ENCODE data around the gene AP2B1. TPM values are rescaled to one million over a fixed set of nuclear protein-coding genes. Genes with fewer than 3 reads are reported as not detected.

The AP2B1 gene
- total RNA-seq, 1 experiment from 2014 or later: 126 TPM

DNA sequence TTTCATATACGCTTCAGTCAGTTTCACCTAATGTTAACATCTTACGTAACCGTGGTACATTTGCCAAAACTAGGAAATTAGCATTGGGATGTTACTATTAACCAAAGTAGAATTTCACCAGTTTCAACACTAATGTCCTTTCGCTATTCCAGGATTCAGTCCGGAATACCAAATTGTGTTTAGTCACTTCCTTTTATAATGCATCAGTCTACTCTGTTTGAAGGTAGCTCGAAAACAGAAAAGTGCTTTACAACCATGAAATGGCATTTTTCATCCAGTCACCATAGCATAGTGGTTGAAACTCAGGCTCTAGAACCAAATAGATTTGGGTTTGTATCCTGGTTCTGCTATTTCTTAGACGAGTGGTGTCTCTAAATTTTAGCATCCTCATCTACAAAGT, 29.4 kb downstream of the AP2B1 start:
- no peak for DNase-seq (ENCODE audit: low spot score)
- in situ Hi-C loops (cut with HindIII; ENCODE audit: low sequenced_read_pairs): no loop called here

DNA sequence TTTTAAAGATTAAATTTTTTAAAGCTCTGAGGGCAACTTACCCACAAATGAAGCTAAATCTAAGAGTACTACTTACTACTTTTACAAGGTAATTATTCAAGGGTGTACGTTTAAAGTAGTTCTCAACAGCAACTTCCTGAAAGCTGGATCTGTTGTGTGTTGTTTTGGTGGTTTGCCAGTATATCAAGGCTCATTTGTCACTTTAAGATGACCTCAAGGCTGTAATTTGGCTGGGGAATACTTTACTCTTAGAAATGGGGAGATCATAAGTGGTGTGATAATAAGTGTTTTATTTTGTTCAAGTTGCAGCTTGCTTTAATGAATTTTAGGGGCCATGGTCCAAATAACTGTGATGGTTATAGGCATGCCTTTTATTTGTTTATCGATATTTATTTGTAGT, 30.4 kb downstream of the AP2B1 start:
- no peak for DNase-seq (ENCODE audit: low spot score)
- in situ Hi-C loops (cut with HindIII; ENCODE audit: low sequenced_read_pairs): no loop called here

DNA sequence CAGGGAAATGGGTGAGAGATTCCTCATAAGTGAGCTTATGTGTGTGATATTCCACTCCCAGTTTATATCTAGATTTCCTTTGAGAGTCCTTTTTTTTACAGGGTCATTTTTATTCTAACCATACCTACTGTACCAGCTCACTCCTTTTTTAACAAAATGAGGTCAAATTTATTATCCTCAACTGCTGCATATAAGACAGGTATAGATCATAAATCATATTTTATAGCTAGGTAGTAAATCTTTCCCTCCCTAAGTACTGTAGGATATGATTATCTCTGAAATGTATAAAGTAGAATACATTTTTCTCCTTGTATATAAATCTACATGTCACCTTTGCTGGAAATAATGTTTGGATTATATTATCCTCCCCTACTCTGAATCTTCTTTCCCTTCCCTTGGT, 31.5 kb downstream of the AP2B1 start:
- in situ Hi-C loops (cut with HindIII; ENCODE audit: low sequenced_read_pairs): no loop called here

DNA sequence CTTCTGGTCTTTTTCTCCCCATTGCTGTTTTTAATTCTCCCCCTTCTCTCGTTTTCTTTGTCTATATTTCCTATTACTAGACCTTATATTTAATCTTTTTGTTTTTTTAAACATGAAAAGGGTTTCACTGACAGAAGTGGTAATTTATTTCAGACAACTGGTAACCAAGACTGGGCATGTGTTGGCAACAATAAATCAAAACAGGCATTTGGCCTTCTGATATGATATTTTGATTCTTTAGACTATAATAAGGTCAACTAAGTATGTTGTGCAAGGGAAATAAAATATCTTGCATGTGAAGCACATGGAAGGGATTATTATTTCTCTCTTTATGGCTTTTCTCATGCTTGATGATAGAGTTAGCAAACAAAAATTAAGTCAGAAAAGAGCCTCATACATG, 34.6 kb downstream of the AP2B1 start:
- in situ Hi-C loops (cut with HindIII; ENCODE audit: low sequenced_read_pairs): no loop called here
- no peak for DNase-seq (ENCODE audit: low spot score)

More for the DNA sequence above, 31.5 kb downstream of the AP2B1 start:
- DNase-seq (ENCODE audit: low spot score): no peak

DNA sequence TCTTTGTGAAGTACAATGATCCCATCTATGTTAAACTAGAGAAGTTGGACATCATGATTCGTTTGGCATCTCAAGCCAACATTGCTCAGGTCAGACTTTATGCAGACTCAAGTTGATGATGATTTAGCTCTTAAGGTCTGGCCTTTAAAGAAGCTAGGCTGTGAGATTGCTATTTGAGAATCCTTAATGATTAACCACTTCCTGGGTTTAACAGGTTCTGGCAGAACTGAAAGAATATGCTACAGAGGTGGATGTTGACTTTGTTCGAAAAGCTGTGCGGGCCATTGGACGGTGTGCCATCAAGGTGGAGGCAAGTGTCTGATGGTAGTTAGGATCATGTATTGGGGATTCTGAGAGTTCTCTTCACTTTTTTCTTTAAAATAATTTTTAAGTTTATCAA, 40.3 kb downstream of the AP2B1 start:
- in situ Hi-C loops (cut with HindIII; ENCODE audit: low sequenced_read_pairs): no loop called here
- no peak for DNase-seq (ENCODE audit: low spot score)

DNA sequence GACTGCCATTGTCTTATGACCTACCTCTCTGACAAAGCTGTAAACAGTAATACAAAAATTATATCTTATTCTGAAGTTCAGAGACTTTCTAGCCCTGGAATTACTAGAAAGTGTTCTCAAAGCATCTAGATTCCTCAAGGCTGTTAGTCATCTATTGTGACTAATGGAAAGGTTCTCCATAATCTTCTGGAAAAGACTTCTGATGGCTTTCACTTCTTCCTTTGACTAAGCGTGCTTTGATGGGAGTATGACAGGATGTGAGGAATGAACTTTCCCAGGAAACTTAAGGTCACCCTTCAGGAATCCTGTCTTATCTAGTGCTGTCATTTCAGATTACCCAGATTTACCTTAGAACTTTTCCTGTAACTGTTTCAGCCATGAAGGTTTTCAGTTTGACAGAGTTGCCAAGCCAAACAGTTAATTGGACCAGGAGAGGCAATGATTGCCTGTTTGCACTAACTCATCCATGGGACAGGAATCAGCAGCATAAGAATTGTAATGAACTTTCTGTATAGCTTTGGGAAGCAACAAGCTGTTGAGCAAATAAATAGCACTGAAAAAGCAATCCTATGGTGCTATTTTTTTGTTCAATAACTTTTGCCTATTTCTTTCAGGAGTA, 43.5 kb downstream of the AP2B1 start:
- DNase-seq (ENCODE audit: low spot score): no peak
- in situ Hi-C loops (cut with HindIII; ENCODE audit: low sequenced_read_pairs): no loop called here

DNA sequence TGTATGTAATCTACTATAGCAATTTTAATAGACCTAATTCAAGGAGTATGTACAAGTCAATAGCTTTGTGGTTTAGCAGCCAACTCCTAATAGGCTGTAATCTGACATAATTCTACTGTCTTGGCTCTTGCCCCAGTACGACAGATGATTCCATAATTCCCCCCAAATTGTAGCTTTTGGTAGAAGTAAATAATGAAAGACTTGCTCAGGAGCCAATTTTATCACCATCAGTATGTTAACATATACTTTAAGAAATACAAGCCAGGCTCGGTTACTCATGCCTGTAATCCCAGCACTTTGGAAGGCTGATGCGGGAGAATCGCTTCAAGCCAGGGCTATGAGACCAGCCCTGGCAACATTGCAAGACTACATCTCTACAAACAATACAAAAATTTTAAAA, 53.9 kb downstream of the AP2B1 start:
- DNase-seq (ENCODE audit: low spot score): no peak

DNA sequence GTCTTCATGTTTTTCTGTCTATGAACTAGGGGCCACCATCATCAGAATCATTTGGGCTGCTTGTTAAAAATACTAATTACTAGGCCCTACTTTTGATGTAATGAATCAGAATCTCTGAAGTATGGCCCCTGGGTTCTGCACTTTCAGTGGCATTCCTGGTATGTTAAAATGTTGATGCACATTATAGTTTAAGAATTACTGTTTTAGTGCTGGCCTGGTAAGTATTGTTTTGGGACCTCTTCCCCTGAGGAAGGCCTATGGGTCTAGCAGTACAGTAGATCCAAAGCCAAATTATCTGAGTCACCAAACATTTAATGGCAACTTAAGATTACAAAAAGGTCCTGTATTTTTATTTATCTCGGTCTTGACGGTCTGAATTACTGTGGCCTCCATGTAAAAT, 58.8 kb downstream of the AP2B1 start:
- DNase-seq (ENCODE audit: low spot score): no peak
- in situ Hi-C loops (cut with HindIII; ENCODE audit: low sequenced_read_pairs): no loop called here

More for the DNA sequence above, 53.9 kb downstream of the AP2B1 start:
- in situ Hi-C loops (cut with HindIII; ENCODE audit: low sequenced_read_pairs): no loop called here

DNA sequence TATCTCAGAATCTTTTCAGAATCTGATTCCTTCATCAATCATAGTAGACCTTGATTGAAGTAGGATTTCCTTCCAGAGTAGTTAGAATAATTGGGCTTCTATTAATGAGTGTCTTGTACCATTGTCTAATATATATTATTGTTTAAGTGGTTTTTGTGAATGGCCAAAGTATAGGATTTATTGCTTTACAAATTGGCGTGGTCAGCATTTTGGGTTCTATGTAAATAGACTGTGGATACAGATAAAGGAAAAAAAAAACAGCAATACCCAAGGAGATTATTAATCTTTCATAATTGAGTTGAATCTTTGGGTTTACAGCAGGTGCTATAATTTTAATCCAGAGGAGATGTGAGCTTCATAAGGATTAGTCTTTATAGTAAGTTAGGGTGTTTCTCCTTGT, 64.3 kb downstream of the AP2B1 start:
- in situ Hi-C loops (cut with HindIII; ENCODE audit: low sequenced_read_pairs): no loop called here
- no peak for DNase-seq (ENCODE audit: low spot score)

DNA sequence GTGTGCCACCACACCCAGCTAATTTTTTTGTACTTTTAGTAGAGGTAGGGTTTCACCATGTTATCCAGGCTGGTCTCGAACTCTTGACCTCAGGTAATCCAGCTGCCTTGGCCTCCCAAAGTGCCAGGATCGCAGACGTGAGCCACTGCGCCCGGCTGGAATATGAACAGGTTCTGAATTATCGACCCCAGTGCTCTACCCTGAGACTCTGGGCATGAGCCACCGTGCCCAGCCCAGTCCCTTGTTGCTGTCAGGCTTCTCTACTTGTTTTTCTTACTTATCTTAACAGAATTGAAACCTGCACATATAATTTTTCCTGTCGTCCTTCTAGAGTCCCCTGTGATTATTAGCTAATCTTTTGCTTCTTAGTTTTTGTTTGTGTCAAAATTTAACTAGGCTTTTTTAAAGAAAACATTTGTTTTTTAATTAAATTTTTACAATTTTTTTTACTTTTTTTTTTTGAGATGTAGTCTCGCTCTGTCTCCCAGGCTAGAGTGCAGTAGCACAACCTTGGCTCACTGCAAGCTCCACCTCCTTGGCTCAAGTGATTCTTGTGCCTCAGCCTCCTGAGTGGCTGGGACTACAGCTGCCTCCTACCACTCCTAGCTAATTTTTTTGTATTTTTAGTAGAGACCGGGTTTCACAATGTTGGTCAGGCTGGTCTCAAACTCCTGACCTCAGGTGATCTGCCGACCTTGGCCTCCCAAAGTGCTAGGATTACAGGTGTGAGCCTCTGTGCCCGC, 66.7 kb downstream of the AP2B1 start:
- no peak for DNase-seq (ENCODE audit: low spot score)
- in situ Hi-C loops (cut with HindIII; ENCODE audit: low sequenced_read_pairs): no loop called here

DNA sequence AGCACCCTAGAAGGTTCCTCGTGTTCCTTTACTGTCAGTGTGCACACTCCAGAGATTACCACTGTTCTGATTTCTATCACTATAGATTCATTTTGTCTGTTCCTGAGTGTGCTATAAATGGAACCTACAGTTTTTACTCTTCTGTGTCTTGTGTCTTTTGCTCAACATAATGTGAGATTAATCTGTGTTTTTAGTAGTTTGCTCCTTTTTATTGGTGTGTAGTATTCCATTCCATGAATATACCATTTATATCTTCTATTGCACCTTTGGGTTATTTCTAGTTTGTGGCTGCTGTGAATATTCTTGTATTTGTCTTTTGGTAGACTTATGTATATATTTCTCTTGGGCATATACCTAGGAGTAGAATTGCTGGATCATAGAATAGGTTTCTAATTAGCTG, 68.2 kb downstream of the AP2B1 start:
- in situ Hi-C loops (cut with HindIII; ENCODE audit: low sequenced_read_pairs): no loop called here
- DNase-seq (ENCODE audit: low spot score): no peak

DNA sequence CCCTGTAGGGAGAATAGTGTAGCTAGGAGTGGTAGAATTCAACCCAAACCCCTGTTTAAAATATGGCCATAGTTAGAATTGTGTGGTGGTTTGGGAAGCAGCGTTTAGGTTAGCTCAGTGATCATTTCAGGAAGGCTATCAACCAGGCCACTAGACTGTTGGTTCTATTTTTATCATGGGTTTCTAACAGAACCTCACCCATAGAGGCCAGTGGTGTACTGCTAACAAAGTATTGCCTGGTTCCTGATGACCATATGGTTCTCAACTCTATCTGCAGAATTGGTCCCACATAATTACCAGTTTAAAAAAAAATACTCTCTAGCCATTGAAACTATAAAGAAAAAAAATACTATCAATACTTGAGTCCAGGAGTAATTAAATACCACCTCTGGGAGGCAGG, 73.8 kb downstream of the AP2B1 start:
- in situ Hi-C loops (cut with HindIII; ENCODE audit: low sequenced_read_pairs): no loop called here
- peak; percentile 12 for DNase-seq (ENCODE audit: low spot score)

DNA sequence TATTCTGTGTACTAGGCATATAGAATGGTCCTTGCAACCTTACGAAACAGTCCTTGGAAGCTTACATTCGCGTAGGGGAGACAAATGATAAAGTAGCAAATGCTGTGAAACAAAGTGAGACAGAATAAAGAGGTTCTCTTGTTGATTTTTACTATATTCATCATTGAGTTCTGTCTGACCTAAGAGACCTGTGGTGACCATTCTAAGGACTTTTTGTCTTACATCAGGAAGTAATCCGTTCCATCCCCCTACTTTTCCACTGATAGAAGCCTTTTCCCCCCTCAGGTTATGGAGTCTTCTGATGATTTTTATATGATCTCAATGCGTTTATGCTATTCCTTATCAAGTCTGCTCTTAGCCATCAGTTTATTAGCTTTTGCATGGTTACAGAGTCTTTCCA, 77.6 kb downstream of the AP2B1 start:
- DNase-seq (ENCODE audit: low spot score): no peak

DNA sequence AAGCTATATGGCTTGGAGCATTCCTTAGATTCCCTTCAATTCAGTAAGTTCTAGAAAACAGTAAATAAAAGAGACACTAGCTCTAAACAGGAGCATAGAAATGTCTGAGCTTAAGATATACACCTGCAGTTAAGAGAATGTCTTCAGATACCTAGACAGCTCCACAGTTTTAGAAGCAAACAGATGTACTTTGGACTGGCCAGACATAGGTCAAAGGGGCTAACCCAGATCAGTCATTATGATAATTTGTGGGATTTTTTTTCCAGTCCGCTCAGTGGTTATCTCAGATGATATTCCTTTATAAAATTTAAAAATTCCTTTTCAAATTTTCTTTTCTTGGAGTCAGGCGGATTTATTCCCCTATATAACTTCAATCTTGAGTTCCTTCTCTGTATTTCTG, 78.5 kb downstream of the AP2B1 start:
- in situ Hi-C loops (cut with HindIII; ENCODE audit: low sequenced_read_pairs): no loop called here
- no peak for DNase-seq (ENCODE audit: low spot score)

More for the DNA sequence above, 77.6 kb downstream of the AP2B1 start:
- in situ Hi-C loops (cut with HindIII; ENCODE audit: low sequenced_read_pairs): no loop called here

DNA sequence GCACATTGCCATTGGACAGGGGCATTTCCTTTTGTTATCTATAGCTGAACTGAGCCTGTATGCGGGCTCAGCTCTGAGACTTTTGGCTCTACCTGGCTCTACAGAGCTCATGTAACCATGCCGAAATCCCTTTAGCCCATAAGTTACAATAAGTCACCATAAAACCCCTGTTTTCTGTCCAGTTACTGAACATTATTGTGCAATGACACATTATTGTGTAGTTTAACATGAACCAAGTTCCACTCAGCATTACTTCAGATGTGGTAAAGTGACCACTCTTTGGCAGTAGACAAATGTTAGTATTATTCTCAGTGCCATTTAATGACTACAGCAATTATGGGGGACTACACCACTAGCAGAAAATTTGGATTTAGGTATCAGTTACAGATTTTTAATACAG, 78.9 kb downstream of the AP2B1 start:
- DNase-seq (ENCODE audit: low spot score): no peak
- in situ Hi-C loops (cut with HindIII; ENCODE audit: low sequenced_read_pairs): no loop called here

DNA sequence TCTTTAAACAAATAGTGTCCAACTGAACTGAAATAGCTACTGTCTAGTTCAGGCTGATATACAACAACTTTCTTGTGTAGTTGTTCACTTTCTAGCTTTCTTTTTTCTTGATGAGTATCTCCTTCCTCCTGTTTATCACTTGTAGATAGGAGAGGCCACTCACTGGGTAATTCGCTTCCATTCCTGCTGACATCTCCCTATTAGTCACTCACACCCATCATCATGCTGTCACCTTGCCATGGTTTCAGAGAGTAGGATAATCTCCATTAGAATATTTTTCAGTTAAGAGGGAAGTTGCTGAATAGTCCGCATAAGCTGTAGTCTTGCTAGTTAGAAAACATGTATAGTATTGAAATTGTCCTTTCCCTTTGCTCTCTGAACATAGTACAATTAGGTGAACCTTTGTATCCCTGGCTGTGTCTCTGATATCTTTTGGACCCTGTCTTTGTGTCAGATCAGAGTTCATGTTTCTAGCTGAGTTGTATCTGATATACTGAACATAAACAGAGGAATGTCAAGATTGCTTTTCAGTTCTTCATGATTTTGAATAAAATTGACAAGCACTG, 79.9 kb downstream of the AP2B1 start:
- DNase-seq (ENCODE audit: low spot score): no peak
- in situ Hi-C loops (cut with HindIII; ENCODE audit: low sequenced_read_pairs): no loop called here

DNA sequence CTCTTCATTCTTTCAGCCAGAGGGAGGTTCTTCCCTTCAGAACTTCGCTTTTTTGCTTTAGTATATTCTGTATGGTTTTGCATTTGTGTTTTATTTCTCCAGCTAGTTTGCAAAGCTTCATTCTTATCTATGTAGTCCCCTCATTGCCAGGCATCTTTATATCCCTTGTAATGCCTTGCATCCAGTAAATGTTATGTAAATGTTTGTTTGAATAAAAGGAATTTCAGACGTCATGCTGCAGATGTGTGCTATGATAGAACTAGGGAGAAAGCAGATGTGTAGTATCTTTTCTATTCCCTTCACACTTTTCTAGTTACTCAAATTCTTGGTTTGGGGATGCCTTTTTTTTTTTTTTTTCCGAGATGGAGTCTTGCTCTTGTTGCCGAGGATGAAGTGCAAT, 81.7 kb downstream of the AP2B1 start:
- DNase-seq (ENCODE audit: low spot score): no peak
- in situ Hi-C loops (cut with HindIII; ENCODE audit: low sequenced_read_pairs): no loop called here

DNA sequence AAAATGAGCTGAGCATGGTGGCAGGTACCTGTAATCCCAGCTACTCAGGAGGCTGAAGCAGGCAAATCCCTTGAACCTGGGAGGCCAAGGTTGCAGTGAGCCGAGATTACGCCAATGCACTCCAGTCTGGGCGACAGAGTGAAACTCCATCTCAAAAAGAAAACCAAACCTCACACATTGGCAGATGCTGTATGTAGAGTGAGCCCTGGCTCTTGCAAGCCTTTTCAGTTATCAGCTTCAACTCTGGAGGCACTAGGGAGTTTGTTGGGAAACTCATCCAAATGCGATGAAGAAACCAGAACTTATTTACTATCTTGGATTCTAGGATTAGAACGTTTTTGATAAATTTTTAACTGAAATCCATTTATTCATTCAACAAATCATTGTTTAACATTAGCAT, 87.4 kb downstream of the AP2B1 start:
- DNase-seq (ENCODE audit: low spot score): no peak
- in situ Hi-C loops (cut with HindIII; ENCODE audit: low sequenced_read_pairs): no loop called here

DNA sequence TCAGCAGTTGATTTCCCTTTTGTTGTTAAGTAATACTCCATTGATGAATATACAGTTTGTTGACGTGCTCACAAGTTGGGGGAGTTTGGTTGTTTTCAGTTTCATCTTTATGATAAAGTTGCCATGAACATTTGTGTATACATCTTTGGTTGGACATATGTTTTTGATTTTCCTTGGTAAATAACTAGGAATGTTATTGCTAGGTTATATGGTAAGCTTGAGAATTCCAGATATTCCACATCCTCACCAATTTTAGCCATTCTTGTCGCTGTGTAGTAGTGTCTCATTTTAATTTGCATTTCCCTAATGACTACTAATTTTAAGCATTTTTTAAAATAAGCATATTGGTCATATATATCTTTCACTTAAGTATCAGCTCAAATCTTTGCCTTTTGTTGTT, 89.3 kb downstream of the AP2B1 start:
- in situ Hi-C loops (cut with HindIII; ENCODE audit: low sequenced_read_pairs): no loop called here
- no peak for DNase-seq (ENCODE audit: low spot score)

DNA sequence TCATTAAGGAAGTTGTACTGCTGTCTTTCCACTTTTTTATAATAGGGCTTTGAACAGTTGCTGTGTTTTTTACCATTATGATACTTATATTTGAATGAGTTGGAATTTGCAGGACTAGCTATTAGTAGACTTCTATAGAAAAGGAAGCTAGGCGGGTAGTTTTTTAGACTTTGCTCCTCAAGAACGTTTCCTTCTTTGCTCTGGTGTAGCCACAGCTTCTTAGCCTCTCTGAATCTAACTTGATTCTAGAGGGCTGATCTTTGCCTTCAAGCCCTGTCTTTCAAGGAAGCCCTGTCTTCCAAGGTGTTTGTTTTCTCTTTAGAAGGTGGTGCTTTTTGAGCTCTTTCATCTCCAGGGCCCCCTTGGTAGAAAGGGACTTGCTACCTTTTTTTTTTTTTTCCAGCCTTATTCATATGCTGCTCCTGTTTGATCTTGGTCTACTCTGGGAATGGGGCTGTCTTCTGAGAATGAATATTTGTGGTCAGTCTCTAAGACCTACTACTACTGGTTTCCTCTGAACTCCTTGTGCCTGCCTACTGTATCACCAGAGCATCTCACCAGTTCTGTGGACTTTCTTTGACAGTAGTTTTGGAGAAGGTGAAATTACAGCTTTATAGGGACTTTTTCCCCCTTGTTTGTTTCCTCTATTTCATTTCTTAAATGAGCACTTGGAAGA, 92.0 kb downstream of the AP2B1 start:
- DNase-seq (ENCODE audit: low spot score): no peak
- in situ Hi-C loops (cut with HindIII; ENCODE audit: low sequenced_read_pairs): no loop called here

All from G401 (cell line).